GM21619 (cell line): Measurements from ENCODE around the gene FLRT1.

ENCODE experiments used
- ATAC-seq: cut with Tn5 transposase; IDR thresholded peaks from one replicate; pipeline ENCODE4 v1.9.1; 2021; ENCODE audit not compliant: unreplicated experiment

FLRT1 gene

GRCh38 chr11:64023712-64024710 is 11.7 kb upstream of the FLRT1 start:
- ATAC-seq, result no peak

GRCh38 chr11:64025205-64025604 is 10.5 kb upstream of the FLRT1 start:
- ATAC-seq, result no peak

DNA sequence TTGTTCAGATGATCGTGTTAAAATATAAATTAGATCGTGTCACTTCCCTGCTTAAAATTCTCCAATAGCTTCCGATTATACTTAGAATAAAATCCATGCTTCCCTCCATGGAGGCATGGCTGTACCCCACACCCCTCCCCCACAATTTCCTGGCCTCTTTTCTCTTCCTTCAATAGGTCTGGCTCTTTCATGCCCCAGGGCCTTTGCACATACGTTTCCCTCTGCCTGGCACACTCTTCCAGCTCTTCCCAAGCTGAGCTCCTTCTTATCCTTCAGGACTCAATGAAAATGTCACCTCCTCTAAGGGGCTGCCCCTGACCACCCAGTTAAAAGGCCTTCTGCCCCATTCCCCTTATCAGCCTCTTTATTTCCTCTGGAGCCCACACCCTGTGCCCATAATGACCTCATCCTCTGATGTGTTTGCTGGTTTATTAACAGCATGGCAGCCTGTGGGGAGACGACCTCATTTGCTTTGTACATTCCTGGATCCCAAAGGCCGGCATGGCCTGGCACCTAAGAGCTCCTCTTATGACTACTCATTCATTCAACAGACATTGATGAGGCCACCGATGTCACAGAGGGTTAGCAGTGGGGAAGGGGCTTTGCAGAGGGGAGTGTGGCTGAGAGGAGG is 9.0 kb upstream of the FLRT1 start:
- ATAC-seq, result no peak

DNA sequence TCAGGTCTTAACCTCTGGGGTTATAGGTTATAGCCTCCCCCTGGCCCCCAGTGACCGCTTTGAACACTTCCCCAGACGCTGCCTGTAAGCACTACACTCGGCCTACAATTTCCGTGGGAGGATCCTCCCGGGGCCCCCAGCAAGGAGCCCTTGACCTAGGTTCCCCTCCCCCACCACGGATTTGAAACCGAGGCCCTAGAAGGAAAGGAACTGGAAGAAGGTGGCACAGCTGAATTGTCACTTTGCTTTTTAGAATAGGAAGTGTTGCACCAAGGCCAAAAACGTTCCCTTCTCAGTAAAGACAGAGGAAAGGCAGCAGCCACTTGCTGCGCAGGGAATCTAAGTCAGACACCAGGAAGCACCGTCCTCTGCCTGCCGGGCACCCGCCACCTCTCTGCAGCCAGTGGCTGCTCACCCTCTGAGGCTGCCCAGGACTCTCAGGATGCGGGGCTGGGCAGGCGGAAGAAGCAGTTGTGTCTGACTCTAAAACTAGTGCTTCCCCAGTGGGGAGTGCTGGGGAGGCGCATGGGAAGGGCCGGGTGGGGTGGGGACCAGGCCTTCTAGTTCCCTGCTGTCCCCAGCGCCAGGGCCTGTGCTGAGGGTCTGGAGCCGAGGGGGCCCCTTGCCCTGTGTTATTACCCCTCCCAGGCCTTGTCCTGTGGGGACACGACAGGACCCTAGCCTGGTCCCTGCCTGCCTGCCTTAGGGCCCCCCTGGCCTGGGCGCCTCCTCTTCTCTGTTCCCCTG is 7.9 kb upstream of the FLRT1 start:
- ATAC-seq, result no peak

- no peak for ATAC-seq
Observed at GRCh38 chr11:64028398-64029115, 7.2 kb upstream of the FLRT1 start.

DNA sequence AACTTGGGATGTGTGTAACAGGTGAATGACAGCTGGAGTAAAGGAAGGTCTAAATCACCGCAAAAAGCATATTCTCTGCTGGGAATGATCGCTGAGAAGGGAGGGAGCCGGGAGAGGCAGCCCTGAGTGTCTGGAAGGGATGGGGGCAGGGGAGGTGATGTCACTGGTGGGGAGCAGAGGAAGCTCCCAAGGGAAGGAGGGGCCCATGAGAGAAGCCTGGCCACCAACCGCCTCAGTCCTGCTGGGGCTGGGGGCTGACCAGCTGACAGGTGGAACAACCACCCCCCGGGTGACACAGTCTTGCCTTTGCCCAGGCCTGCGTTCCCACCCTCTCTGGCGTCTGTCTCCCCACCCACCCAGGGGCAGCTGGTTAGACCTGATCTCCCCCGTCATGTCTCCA is 6.0 kb upstream of the FLRT1 start:
- ATAC-seq, result no peak

DNA sequence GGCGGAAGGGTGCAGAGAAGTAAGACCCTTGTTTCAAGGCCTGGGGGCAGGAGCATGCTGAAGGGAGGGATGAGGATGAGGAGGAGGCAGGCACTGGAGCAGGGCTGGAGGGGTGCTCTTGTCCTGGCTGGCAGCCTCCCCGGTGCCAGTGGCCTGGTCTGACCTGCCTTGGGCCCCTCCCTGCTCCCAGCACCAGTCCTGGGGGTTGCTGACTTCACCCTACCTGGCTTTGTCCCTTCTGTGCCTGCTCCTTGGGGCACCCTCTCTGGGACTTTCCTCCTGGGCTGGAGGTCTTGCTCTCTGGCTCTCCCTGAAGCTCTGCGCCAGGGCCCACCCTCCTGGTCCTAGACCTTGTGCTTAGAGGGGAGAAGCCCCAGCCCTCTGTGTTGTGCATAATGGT is 4.7 kb upstream of the FLRT1 start:
- ATAC-seq, result no peak

DNA sequence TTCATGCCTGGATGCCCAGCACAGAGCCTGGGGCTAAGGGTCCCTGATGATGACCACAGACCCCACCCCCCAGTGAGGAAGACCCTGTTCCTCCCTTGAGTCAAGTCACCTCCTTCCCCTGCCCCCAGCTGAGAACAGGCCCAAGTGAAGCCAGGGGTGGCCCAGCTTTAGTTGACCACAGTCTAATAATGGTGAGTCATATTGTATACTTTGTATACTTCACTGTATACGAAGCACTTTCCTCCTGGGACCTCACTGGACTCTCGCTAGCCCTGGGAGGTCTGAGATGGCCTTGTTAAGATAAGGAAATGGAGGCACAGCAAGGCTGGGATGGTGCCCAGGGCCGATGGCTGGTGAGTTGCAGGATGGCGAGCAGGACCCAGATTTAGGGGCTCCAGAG is 3.7 kb upstream of the FLRT1 start:
- no peak for ATAC-seq

DNA sequence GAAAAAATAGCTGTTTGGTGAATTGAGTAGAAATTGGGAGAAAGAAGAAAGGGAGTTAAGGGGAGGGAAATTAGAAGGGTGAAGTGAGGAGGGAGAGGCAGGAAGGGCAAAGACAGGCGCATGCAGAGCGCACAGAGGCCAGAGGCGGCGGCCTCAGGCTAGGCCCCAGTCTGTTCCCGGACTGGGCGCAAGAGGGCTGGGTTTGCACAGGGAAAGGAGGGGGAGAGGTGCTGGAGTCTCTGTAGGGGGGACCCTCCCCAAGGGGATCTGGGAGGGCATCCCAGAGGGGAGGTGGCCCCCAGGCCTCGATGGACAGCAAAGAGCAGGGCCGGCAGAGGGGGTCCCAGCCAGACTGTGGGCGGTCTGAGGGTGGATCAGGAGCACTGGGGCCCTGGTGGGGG is 1.3 kb upstream of the FLRT1 start:
- ATAC-seq, result no peak

GRCh38 chr11:64035081-64035524 is 628 bp upstream of the FLRT1 start:
- no peak for ATAC-seq

GRCh38 chr11:64036087-64037026 is 626 bp downstream of the FLRT1 start:
- ATAC-seq, result no peak

DNA sequence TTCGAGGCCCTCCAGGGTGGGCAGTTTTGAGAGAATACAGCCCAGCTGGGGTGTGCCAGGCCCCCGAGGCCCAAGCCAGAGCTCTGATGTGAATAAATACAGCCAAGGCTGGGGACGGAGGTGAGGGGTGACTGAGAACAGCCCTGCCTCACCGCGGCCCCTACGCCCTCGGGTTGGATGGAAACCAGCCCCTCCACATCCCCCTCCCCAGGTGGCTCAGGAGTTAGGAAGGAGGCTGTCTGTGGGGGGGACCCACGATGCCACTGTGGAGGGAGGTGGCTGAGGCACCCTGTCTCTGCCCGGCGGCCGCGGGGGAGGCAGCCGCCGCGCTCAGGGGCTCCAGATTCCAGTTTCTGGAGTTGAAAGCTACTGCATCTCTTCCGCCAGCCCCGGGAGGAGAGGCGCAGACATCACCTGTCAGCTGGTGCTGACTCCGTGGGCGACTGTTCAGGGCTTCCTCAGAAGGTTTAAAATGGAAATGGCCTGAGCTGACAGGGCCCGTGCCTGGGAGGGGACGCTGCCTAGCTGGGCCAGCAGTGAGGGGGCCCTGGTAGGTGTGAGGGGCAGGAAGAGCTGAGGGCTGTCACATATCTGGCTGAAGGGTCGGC is 1.4 kb downstream of the FLRT1 start:
- no peak for ATAC-seq

DNA sequence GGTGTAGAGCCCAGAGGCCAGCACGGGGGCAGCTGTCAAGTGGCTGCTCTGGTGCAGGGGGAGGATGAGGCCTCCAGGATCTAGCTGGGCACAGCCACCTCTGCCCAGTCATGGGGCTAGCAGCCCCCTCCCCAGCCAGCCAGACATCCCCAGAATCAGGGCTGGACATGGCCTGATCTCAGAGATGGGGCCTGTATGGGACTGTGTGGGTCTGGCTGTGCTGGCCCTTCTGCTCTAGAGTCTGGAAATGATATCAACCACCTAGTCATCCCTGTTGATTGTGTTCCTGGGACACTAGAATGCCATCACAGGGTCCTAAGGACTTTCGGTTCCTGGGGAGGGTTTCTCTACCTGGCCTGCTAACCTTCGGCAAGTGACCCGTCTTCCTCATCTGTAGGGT is 2.8 kb downstream of the FLRT1 start:
- no peak for ATAC-seq

GRCh38 chr11:64039012-64039665 is 3.4 kb downstream of the FLRT1 start:
- no peak for ATAC-seq

GRCh38 chr11:64040684-64041322 is 5.1 kb downstream of the FLRT1 start:
- no peak for ATAC-seq

DNA sequence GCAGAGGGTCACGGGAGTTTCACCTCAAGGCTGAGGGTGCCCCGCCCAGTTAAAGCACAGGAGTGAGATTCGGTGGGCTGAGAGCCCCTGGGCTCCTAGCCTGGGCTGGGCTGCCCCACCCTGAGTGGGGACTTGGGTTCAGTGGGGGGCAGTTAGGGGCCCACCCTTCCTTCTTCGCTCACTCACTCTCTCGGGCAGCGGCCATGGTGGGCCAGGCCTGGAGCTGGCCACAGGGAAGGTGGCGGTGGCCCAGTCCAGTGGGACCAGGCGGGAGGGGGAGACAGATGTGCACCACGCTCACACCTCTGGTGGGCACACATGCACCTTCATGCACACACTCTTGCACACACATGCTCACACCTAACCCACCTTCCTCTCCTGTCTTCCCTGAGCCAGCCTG is 6.1 kb downstream of the FLRT1 start:
- no peak for ATAC-seq

- ATAC-seq, result no peak
Observed at GRCh38 chr11:64042301-64042700, 6.6 kb downstream of the FLRT1 start.

GRCh38 chr11:64043545-64043944 is 7.8 kb downstream of the FLRT1 start:
- no peak for ATAC-seq
